Smooth muscle cell (in vitro differentiated cells): ENCODE data around the gene KCTD16. TPM values are rescaled to one million over a fixed set of nuclear protein-coding genes. Genes with fewer than 3 reads are reported as not detected.

ENCODE experiments used
- DNase-seq: peaks from one replicate; lab custom pipeline; 2025; ENCODE audit not compliant: unreplicated experiment; lab: John Stamatoyannopoulos, UW
- H2AFZ ChIP-seq: fragments of 200-600 bp; sonication (generic); 2 replicates; pipeline ENCODE4 v1.6.0; 2016; ENCODE audit warnings: antibody characterized with exemption, low read depth, mild to moderate bottlenecking
- H3F3A ChIP-seq: fragments of 200-600 bp; sonication (generic); 2 replicates; pipeline ENCODE4 v1.6.0; 2017; ENCODE audit warnings: antibody characterized with exemption, low read depth
- H3K27ac ChIP-seq: fragments of 200-600 bp; sonication (generic); 2 replicates; pipeline ENCODE4 v1.5.1; 2016; ENCODE audit warnings: low read depth, mild to moderate bottlenecking
- H3K27me3 ChIP-seq: fragments of 200-600 bp; sonication (generic); 2 replicates; pipeline ENCODE4 v1.6.1; 2016; ENCODE audit warnings: low read depth, mild to moderate bottlenecking
- H3K36me3 ChIP-seq: fragments of 200-600 bp; sonication (generic); 2 replicates; pipeline ENCODE4 v1.5.1; 2016; ENCODE audit warnings: low read depth
- H3K4me1 ChIP-seq: fragments of 200-600 bp; sonication (generic); 2 replicates; pipeline ENCODE4 v1.5.1; 2016; ENCODE audit warnings: low read depth
- H3K4me2 ChIP-seq: fragments of 200-600 bp; sonication (generic); 2 replicates; pipeline ENCODE4 v1.6.0; 2016; ENCODE audit warnings: mild to moderate bottlenecking
- H3K4me3 ChIP-seq: fragments of 200-600 bp; sonication (generic); 2 replicates; pipeline ENCODE4 v1.5.1; 2016; ENCODE audit warnings: mild to moderate bottlenecking
- H3K79me2 ChIP-seq: fragments of 200-600 bp; sonication (generic); 2 replicates; pipeline ENCODE4 v1.6.0; 2016; ENCODE audit warnings: low read depth, mild to moderate bottlenecking
- H3K9ac ChIP-seq: fragments of 200-600 bp; sonication (generic); 2 replicates; pipeline ENCODE4 v1.6.0; 2016; ENCODE audit warnings: low read depth
- H3K9me3 ChIP-seq: fragments of 200-600 bp; sonication (generic); replicated peaks from 2 replicates; pipeline ENCODE4 v1.5.1; 2016; ENCODE audit warnings: low read depth
- H4K20me1 ChIP-seq: fragments of 200-600 bp; sonication (generic); 2 replicates; pipeline ENCODE4 v1.6.0; 2016; ENCODE audit warnings: low read depth
- CTCF ChIP-seq: fragments of 200-600 bp; sonication (generic); IDR thresholded peaks from 2 replicates; pipeline ENCODE4 v1.5.1; 2017; ENCODE audit warnings: borderline replicate concordance, mild to moderate bottlenecking, antibody characterized with exemption; ENCODE audit not compliant: insufficient read depth, poor library complexity, severe bottlenecking
- WGBS: methylation state at CpG from one replicate; pipeline ENCODE4 v1.1.7; 2016; ENCODE audit warnings: low lambda C conversion rate; 5-methylcytosine and 5-hydroxymethylcytosine counted together
- polyA plus RNA-seq: library from polyadenylated mRNA; unstranded; fragments of >200 nt; fragmentation: Nextera tagmentation; extraction: Ambion mirVana; gene quantifications from 2 replicates; pipeline ENCODE4 v1.2.1, GENCODE V29; 2016
- total RNA-seq: library from RNA; depleted of rRNA; stranded (reverse); fragments of >200 nt; gene quantifications from 2 replicates; pipeline ENCODE4 v1.2.3, GENCODE V29; 2014

KCTD16 gene
- total and polyA plus RNA-seq, 2 experiments from 2014 or later, result 1.6 to 11.1 TPM

- no peak for TF ChIP-seq CTCF
- no peak for DNase-seq
- no peak overlapping the region for H2AFZ ChIP-seq
- H3K9me3 ChIP-seq, result no peaks in the 10 kb centered on the region
- no peak overlapping the region for H3K4me2 ChIP-seq
- no peak overlapping the region for H3K4me3 ChIP-seq
- H3K27ac ChIP-seq, result no peak overlapping the region
- H4K20me1 ChIP-seq, result peaks cover 91% of the 10 kb centered on the region
- 94% methylated on average over 2 of the region's 2 CpGs for WGBS
- H3K27me3 ChIP-seq, result no peaks in the 10 kb centered on the region
- H3F3A ChIP-seq, result no peaks in the 10 kb centered on the region
- H3K36me3 ChIP-seq, result no peaks in the 10 kb centered on the region
- no peaks in the 10 kb centered on the region for H3K79me2 ChIP-seq
- no peaks in the 10 kb centered on the region for H3K4me1 ChIP-seq
- no peak overlapping the region for H3K9ac ChIP-seq
These were observed 139.9 kb downstream of the KCTD16 start for GRCh38 chr5:144310621-144311020.

- Histone ChIP-seq H3K27ac (no peak overlapping the region), H3K9ac (no peak overlapping the region), H3K27me3 (no peaks in the 10 kb centered on the region), H3K4me3 (no peak overlapping the region), H3K36me3 (no peaks in the 10 kb centered on the region), H3K9me3 (no peaks in the 10 kb centered on the region), H2AFZ (no peak overlapping the region), H3F3A (no peaks in the 10 kb centered on the region), H3K4me2 (no peak overlapping the region), H3K79me2 (no peaks in the 10 kb centered on the region), H4K20me1 (peaks cover 92% of the 10 kb centered on the region), H3K4me1 (peaks cover 3% of the 10 kb centered on the region)
- WGBS, result 90% methylated on average over 1 of the region's 1 CpG
- no peak for TF ChIP-seq CTCF
- DNase-seq, result no peak
These were observed 142.6 kb downstream of the KCTD16 start for GRCh38 chr5:144313147-144313726.

GRCh38 chr5:144315026-144315425 is 144.4 kb downstream of the KCTD16 start:
- TF ChIP-seq CTCF, result no peak
- no peak overlapping the region for H3K27ac ChIP-seq
- H2AFZ ChIP-seq, result no peak overlapping the region
- no peak overlapping the region for H3K9ac ChIP-seq
- H3F3A ChIP-seq, result no peaks in the 10 kb centered on the region
- no peak overlapping the region for H3K4me2 ChIP-seq
- 97% methylated on average over 4 of the region's 4 CpGs for WGBS
- no peaks in the 10 kb centered on the region for H3K9me3 ChIP-seq
- no peaks in the 10 kb centered on the region for H3K27me3 ChIP-seq
- no peak for DNase-seq
- no peaks in the 10 kb centered on the region for H3K79me2 ChIP-seq
- H4K20me1 ChIP-seq, result peaks cover 91% of the 10 kb centered on the region
- no peaks in the 10 kb centered on the region for H3K36me3 ChIP-seq
- H3K4me3 ChIP-seq, result no peak overlapping the region
- peaks cover 5% of the 10 kb centered on the region for H3K4me1 ChIP-seq

GRCh38 chr5:144315994-144316634 is 145.4 kb downstream of the KCTD16 start:
- TF ChIP-seq CTCF, result no peak
- Histone ChIP-seq H3F3A (no peaks in the 10 kb centered on the region), H3K4me2 (no peak overlapping the region), H2AFZ (no peak overlapping the region), H3K79me2 (no peaks in the 10 kb centered on the region), H3K27me3 (no peaks in the 10 kb centered on the region), H3K27ac (no peak overlapping the region), H4K20me1 (peaks cover 91% of the 10 kb centered on the region), H3K9me3 (no peaks in the 10 kb centered on the region), H3K4me3 (no peak overlapping the region), H3K36me3 (no peaks in the 10 kb centered on the region), H3K4me1 (peaks cover 5% of the 10 kb centered on the region), H3K9ac (no peak overlapping the region)
- DNase-seq, result no peak
- 95% methylated on average over 12 of the region's 12 CpGs for WGBS
